GM12872 (cell line): Measurements from ENCODE around the gene GLYATL1B.

Experiments
- CTCF ChIP-seq: IDR thresholded peaks from 3 replicates; pipeline ENCODE4 v1.5.1; 2011; ENCODE audit warnings: low read depth, mild to moderate bottlenecking, low read length, moderate library complexity; ENCODE audit not compliant: insufficient read depth

GLYATL1B gene

DNA sequence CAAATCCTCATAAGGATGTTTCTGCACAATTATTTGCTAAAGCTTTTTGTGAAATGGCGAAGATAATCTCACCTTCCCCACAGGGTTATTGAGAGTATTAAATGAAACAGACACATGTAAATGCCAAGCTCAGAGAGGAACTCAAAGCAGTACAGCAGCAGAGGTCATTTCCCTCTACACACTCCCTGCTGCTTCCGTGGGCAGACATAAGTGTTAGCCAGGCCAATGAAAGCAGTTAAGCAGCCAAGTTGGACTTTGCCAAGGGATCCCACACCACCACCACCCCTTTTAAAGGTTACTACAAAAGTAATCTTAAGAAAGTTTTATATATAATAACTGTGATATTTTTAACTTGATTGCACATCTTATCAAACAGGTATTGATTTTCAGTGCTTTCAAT is 52.5 kb downstream of the GLYATL1B start:
- TF ChIP-seq CTCF = no peak

GRCh38 chr11:59141191-59141590 is 55.1 kb downstream of the GLYATL1B start:
- no peak for TF ChIP-seq CTCF

GRCh38 chr11:59141673-59142460 is 55.8 kb downstream of the GLYATL1B start:
- no peak for TF ChIP-seq CTCF

GRCh38 chr11:59142530-59143507 is 56.7 kb downstream of the GLYATL1B start, which contains the start of gene FAM111A:
Gene FAM111A, plus strand, starts transcription at chr11:59142856. Its CDS starts 6,017 bp downstream, at chr11:59148873.
- peak; percentile 47; the same call in 2 of the 3 replicates for TF ChIP-seq CTCF

DNA sequence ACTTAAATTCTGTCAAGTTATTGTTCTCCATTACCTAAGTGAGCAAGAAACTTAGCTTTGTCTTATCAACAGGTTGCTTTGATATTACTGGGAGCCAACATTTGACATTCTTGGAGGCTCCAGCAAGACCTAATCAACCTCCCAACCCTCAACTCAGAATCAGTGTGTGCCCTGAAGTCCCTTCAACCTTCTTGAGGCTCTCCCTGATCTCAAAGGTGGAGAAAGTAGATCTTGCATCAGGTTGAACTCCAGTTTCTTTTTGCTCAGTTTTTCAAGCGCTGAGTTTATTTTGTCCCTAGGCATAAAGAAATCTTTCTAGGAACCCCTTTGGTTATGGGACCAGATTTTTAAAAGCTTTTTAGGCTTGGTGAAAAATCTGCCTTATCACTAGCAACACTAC is 58.0 kb downstream of the GLYATL1B start:
- no peak for TF ChIP-seq CTCF
